GM13977 (cell line): ENCODE data around the gene METAP2.

ENCODE experiments used
- DNase-seq: peaks from one replicate; pipeline ENCODE4 v3.0.0; 2012; ENCODE audit warnings: low spot score
- CTCF ChIP-seq: IDR thresholded peaks from 2 replicates; pipeline ENCODE4 v1.5.1; 2012; ENCODE audit warnings: mild to moderate bottlenecking, control low read depth; ENCODE audit not compliant: insufficient read depth; ENCODE audit errors: extremely low read depth, missing control alignments
- in situ Hi-C: fragments of 300-500 bp; cut with MboI; formaldehyde crosslinking; loops from one replicate; pipeline ENCODE4 v1.12.0; 2022; ENCODE audit warnings: low sequenced_read_pairs, low pct_unique_long_range_greater_than_20kb, mixed read lengths, inconsistent platforms; ENCODE audit not compliant: unreplicated experiment

The METAP2 gene

GRCh38 chr12:95465275-95465674 lies 8.7 kb upstream of the METAP2 start:
- DNase-seq: no peak
- no peak for TF ChIP-seq CTCF
- in situ Hi-C loops: no loop called here

- in situ Hi-C loops: no loop called here
These were observed 3.7 kb upstream of the METAP2 start for GRCh38 chr12:95470300-95470699.

GRCh38 chr12:95473231-95473883 lies 595 bp upstream of the METAP2 start:
- in situ Hi-C loops: no loop called here
- no peak for TF ChIP-seq CTCF
- DNase-seq: peak; percentile 34

More at GRCh38 chr12:95470300-95470699, 3.7 kb upstream of the METAP2 start:
- TF ChIP-seq CTCF: no peak
- DNase-seq: no peak

GRCh38 chr12:95474660-95474958 lies 657 bp downstream of the METAP2 start:
- DNase-seq: no peak
- no peak for TF ChIP-seq CTCF

GRCh38 chr12:95480230-95480629 lies 6.3 kb downstream of the METAP2 start:
- no peak for TF ChIP-seq CTCF
- in situ Hi-C loops: no loop called here
- DNase-seq: no peak

More at GRCh38 chr12:95474660-95474958, 657 bp downstream of the METAP2 start:
- in situ Hi-C loops: no loop called here

GRCh38 chr12:95481072-95481471 lies 7.1 kb downstream of the METAP2 start:
- DNase-seq: no peak
- TF ChIP-seq CTCF: no peak
- in situ Hi-C loops: no loop called here
